H1 (cell line): ENCODE results near the gene TPMT. TPM values are rescaled to one million over a fixed set of nuclear protein-coding genes. Genes with fewer than 3 reads are reported as not detected.

Experiments used
- E2F6 ChIP-seq: IDR thresholded peaks from 2 replicates; pipeline ENCODE4 v1.6.1; 2012; ENCODE audit warnings: inconsistent platforms
- POU5F1 ChIP-seq: IDR thresholded peaks from 2 replicates; pipeline ENCODE4 v1.6.1; 2011; ENCODE audit warnings: low read depth, mild to moderate bottlenecking, low read length, moderate library complexity
- polyA plus RNA-seq, 7 experiments: library from polyadenylated mRNA; depleted of rRNA in 3 of 7; stranded (reverse) in 5 of 7; unstranded in 2 of 7; fragments of >200 nt in 5 of 7; fragments of 200-250 nt in 2 of 7; gene quantifications; 1 replicate in 5 of 7; 2 replicates in 1 of 7; 4 replicates in 1 of 7; pipeline versions ENCODE4 v1.2.1 to v1.2.3, GENCODE V29; 2011 to 2013; ENCODE audit warnings: missing spikeins in 2 of 7, mixed read lengths in 2 of 7
- total RNA-seq: library from RNA; stranded (reverse); fragmentation: NEBNext Ultra II Directional; extraction: Animal tissue kit (Norgen Biotek cat#: 25700); gene quantifications from 2 replicates; pipeline ENCODE4 v1.2.1, GENCODE V29; 2021

The TPMT gene
- total and polyA plus RNA-seq, 2 of the 8 experiments (the other 6 are each of a cell fraction or from before 2014, with no cell fraction given), result 12.3 to 17.2 TPM

GRCh38 chr6:18192026-18192425 lies 37.1 kb upstream of the TPMT start (continued):
- no peak for TF ChIP-seq POU5F1
- no peak for TF ChIP-seq E2F6
